Gastrocnemius medialis (tissue), 4 donors: ENCODE data around the gene CES1. TPM values are rescaled to one million over a fixed set of nuclear protein-coding genes. Genes with fewer than 3 reads are reported as not detected.
"Not testable (repeated sequence)": the region's sequence is repeated elsewhere in the genome, so short reads cannot be mapped to it uniquely, and the experiment has no call there.

Experiments used
- ATAC-seq, 2 donors: fragments of 150-250 bp; one replicate each; pipeline ENCODE4 v1.9.1; 2016
- DNase-seq, 2 donors: peaks; one replicate each; pipeline ENCODE4 v3.0.0-alpha.2; 2019
- H3K27ac ChIP-seq, 4 donors: fragments of 200-600 bp; sonication (generic); 1 replicate in 1 of 4; 2 replicates in 3 of 4; pipeline ENCODE4 v1.5.1; 2016 to 2018; ENCODE audit warnings: mild to moderate bottlenecking in 2 of 4, moderate library complexity in 1 of 4
- H3K27me3 ChIP-seq, 3 donors: fragments of 200-600 bp; sonication (generic) in 2 of 3; 1 replicate in 1 of 3; 2 replicates in 2 of 3; pipeline versions ENCODE4 v1.5.1 to v1.6.0; 2016 to 2019; ENCODE audit warnings: mild to moderate bottlenecking in 1 of 3, moderate library complexity in 1 of 3
- H3K36me3 ChIP-seq, 2 donors: fragments of 200-600 bp; sonication (generic) in 1 of 2; one replicate each; pipeline ENCODE4 v1.5.1; 2017 to 2018
- H3K4me1 ChIP-seq, 2 donors: fragments of 200-600 bp; sonication (generic) in 1 of 2; one replicate each; pipeline ENCODE4 v1.5.1; 2016 to 2017; ENCODE audit warnings: mild to moderate bottlenecking in 2 of 2
- H3K4me3 ChIP-seq, 4 donors: fragments of 200-600 bp; sonication (generic) in 3 of 4; 1 replicate in 1 of 4; 2 replicates in 3 of 4; pipeline ENCODE4 v1.5.1; 2016 to 2019; ENCODE audit warnings: mild to moderate bottlenecking in 2 of 4
- H3K9me3 ChIP-seq, 3 donors: fragments of 200-600 bp; sonication (generic) in 2 of 3; 1 replicate in 1 of 3; 2 replicates in 2 of 3; pipeline ENCODE4 v1.5.1; 2016 to 2019
- CTCF ChIP-seq, 5 experiments: fragments of 450-650 bp in 3 of 5; fragments of 200-600 bp in 2 of 5; sonication (generic) in 2 of 5; IDR thresholded peaks in 4 of 5; conservative IDR thresholded peaks in 1 of 5; 1 replicate in 4 of 5; 2 replicates in 1 of 5; pipeline ENCODE4 v1.5.1; 2016 to 2019; ENCODE audit warnings: antibody characterized with exemption in 5 of 5, mild to moderate bottlenecking in 3 of 5, moderate library complexity in 3 of 5
- POLR2A ChIP-seq, 2 donors: fragments of 450-650 bp; IDR thresholded peaks; one replicate each; pipeline ENCODE4 v1.6.1; 2017; ENCODE audit warnings: antibody characterized with exemption in 2 of 2, mild to moderate bottlenecking in 2 of 2, moderate library complexity in 2 of 2
- in situ Hi-C, 4 donors: fragments of 200-750 bp; cut with MboI; loops; one replicate each; pipeline versions ENCODE4 v1.15.0 to v1.8.0; 2017; ENCODE audit warnings: low sequenced_read_pairs in 4 of 4
- intact Hi-C: fragments of 100-400 bp; cut with DNase I; formaldehyde crosslinking; loops from one replicate; pipeline ENCODE4 v1.15.1; 2023; ENCODE audit warnings: low total_unique reads
- total RNA-seq, 4 donors: library from RNA; depleted of rRNA; stranded (reverse); fragments of >200 nt; gene quantifications; one replicate each; pipeline versions ENCODE4 v1.1.0 to v1.2.3, GENCODE V29; 2016

Gene CES1
- total RNA-seq, 4 donors from 2014 or later = 2.2 to 5.1 (median 3.1) TPM

GRCh38 chr16:55872130-55872529 lies 39.2 kb upstream of the CES1 start:
- no peak for DNase-seq
- Histone ChIP-seq H3K36me3 (no peaks in the 10 kb centered on the region), H3K4me3 (no peak overlapping the region), H3K4me1 (no peaks in the 10 kb centered on the region), H3K27ac (no peak overlapping the region), H3K9me3 (no peaks in the 10 kb centered on the region), H3K27me3 (no peaks in the 10 kb centered on the region)
- TF ChIP-seq CTCF (IDR thresholded peaks at IDR 0.05 in 4 of 5, conservative IDR thresholded peaks at IDR 0.05 in 1 of 5) = no peak
- TF ChIP-seq POLR2A (IDR thresholded peaks at IDR 0.05) = no peak
- in situ Hi-C loops = no loop called here
- intact Hi-C loops = no loop called here
- ATAC-seq = no peak

GRCh38 chr16:55871411-55872038 lies 38.6 kb upstream of the CES1 start:
- no peak for ATAC-seq
- no peak for TF ChIP-seq CTCF (IDR thresholded peaks at IDR 0.05 in 4 of 5, conservative IDR thresholded peaks at IDR 0.05 in 1 of 5)
- no peak for TF ChIP-seq POLR2A (IDR thresholded peaks at IDR 0.05)
- Histone ChIP-seq H3K36me3 (no peaks in the 10 kb centered on the region), H3K4me1 (no peaks in the 10 kb centered on the region), H3K4me3 (no peak overlapping the region), H3K9me3 (no peaks in the 10 kb centered on the region), H3K27ac (no peak overlapping the region), H3K27me3 (no peaks in the 10 kb centered on the region)
- intact Hi-C loops (no loop called here), in situ Hi-C loops (no loop called here)
- DNase-seq = no peak

- DNase-seq = no peak
- in situ Hi-C loops (no loop called here), intact Hi-C loops (no loop called here)
- TF ChIP-seq CTCF (IDR thresholded peaks at IDR 0.05 in 4 of 5, conservative IDR thresholded peaks at IDR 0.05 in 1 of 5) (no peak), POLR2A (IDR thresholded peaks at IDR 0.05) (no peak)
- no peaks in the 10 kb centered on the region for H3K4me1 ChIP-seq
- no peak overlapping the region for H3K27ac ChIP-seq
- H3K4me3 ChIP-seq = no peak overlapping the region
- H3K9me3 ChIP-seq = no peaks in the 10 kb centered on the region
- H3K27me3 ChIP-seq = no peaks in the 10 kb centered on the region
- no peak for ATAC-seq
- no peaks in the 10 kb centered on the region for H3K36me3 ChIP-seq
These were observed 36.1 kb upstream of the CES1 start for GRCh38 chr16:55868980-55869379.

- Histone ChIP-seq H3K27me3 (no peaks in the 10 kb centered on the region), H3K36me3 (no peaks in the 10 kb centered on the region), H3K4me1 (no peaks in the 10 kb centered on the region), H3K4me3 (no peak overlapping the region), H3K9me3 (no peaks in the 10 kb centered on the region), H3K27ac (no peak overlapping the region)
- no peak for ATAC-seq
- TF ChIP-seq POLR2A (IDR thresholded peaks at IDR 0.05) = no peak
- TF ChIP-seq CTCF (IDR thresholded peaks at IDR 0.05 in 4 of 5, conservative IDR thresholded peaks at IDR 0.05 in 1 of 5) = no peak
- DNase-seq = no peak
- intact Hi-C loops (no loop called here), in situ Hi-C loops (no loop called here)
These were observed 35.2 kb upstream of the CES1 start for GRCh38 chr16:55868137-55868536.

- no peaks in the 10 kb centered on the region for H3K27me3 ChIP-seq
- no peaks in the 10 kb centered on the region for H3K9me3 ChIP-seq
- intact Hi-C loops (no loop called here), in situ Hi-C loops (no loop called here)
- H3K27ac ChIP-seq = no peak overlapping the region
- DNase-seq (no peak), ATAC-seq (no peak)
- H3K4me3 ChIP-seq = no peak overlapping the region
- H3K36me3 ChIP-seq = no peaks in the 10 kb centered on the region
- TF ChIP-seq POLR2A (IDR thresholded peaks at IDR 0.05) = no peak
- TF ChIP-seq CTCF (IDR thresholded peaks at IDR 0.05 in 4 of 5, conservative IDR thresholded peaks at IDR 0.05 in 1 of 5) = no peak
- no peaks in the 10 kb centered on the region for H3K4me1 ChIP-seq
These were observed 28.4 kb upstream of the CES1 start for GRCh38 chr16:55861288-55861687.

- H3K27ac ChIP-seq, DNase-seq, H3K4me3 ChIP-seq, H3K4me1 ChIP-seq, in situ Hi-C loops, H3K27me3 ChIP-seq, intact Hi-C loops, H3K36me3 ChIP-seq, H3K9me3 ChIP-seq, ATAC-seq: not testable (repeated sequence)
These were observed 24.8 kb upstream of the CES1 start for GRCh38 chr16:55857650-55858049.
